GM18507 (cell line): ENCODE results near the gene FBXO42.
"Not testable (repeated sequence)": the region's sequence is repeated elsewhere in the genome, so short reads cannot be mapped to it uniquely, and the experiment has no call there.

ENCODE experiments used
- DNase-seq: peaks from one replicate; pipeline ENCODE4 v3.0.0; 2011; ENCODE audit warnings: low read depth; ENCODE audit not compliant: insufficient read length; ENCODE audit errors: extremely low spot score
- FAIRE-seq: peaks from 2 replicates; lab custom pipeline; 2011; peaks lifted over from hg19 to GRCh38; lab: Jason Lieb, UNC

Gene FBXO42

DNA sequence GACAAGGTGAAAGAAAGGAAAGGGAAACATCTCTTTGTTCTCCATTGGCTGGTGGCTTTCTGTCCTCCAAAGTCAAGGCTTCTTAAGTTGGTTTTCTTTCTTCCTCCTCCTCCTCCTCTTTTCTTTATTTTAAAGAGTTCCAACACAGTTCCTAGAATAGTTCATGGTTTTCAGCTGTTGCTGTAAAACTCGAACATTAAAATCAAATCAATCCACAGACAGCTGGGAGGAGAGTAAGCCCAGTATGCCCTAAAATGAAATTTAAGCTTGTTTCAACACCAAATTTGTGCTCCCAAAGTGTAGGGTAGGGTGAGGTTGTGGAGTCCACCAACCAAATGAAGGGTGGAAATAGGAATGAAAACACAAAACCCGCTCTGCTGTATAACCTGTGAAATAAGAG lies 104.8 kb downstream of the FBXO42 start:
- FAIRE-seq (no peak), DNase-seq (no peak)

DNA sequence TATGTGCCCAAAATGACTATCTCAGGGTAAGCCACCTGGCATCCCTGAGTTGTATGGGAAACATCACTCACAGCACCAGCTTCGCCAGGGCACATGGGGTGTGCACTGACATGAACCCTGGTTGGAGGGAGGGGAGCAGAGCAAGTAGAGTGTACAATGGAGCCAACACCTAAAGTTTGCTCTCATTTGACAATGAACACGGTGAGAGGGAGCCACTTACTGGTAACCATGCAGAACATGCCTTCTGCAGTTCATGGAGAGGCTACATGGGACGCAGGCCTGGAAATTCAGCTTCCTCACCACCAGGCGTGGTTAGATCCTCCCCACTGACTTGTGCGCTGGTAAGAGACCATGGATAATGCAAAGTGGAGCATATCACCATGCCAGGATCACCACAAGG lies 105.3 kb downstream of the FBXO42 start:
- no peak for DNase-seq
- FAIRE-seq = no peak

DNA sequence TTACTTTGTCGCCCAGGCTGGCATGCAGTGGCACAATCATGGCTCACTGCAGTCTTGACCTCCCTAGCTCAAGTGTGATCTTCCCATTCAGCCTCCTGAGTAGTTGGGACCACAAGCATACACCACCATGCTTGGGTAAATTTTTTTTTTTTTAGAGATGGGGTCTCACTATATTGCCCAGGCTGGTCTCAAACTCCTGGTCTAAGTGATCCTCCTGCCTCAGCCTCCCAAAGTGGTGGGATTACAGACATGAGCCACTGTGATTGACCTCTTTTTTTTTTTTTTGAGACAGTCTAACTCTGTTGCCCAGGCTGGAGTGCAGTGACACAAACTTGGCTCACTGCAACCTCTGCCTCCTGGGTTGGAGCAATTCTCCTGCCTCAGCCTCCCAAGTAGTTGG lies 106.0 kb downstream of the FBXO42 start:
- not testable (repeated sequence) for DNase-seq, FAIRE-seq

DNA sequence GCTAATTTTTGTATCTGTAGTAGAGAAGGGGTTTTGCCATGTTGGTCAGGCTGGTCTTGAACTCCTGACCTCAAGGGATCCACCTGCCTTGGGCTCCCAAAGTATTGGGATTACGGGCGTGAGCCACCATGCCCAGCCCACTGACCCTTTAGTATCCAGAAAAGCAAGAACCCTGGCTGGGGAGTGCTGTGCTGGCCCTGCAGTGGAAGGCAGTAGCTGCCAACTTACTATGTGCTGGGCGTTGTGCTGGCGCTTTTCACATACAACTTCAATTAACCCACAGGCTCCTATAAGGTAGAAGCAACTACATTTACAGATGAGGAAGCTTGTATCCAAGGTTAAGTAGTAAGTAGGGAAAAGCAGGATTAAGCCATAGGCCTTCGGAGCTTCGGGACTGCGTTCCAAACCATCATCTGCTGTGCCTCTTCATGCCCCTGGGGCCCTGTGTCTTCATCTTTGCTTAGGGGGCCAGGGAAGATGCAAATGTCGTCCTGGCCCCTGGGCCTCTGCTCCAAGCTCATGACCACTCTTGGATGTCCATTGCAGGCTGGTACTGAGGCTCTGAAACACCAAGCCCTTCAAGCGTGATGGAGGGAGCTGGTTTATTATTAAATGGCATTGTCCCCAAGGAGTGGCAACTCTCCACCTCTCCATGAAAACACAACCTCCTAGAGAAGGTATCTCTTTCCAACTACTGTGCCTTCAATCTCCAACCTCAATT lies 106.6 kb downstream of the FBXO42 start:
- no peak for FAIRE-seq
- DNase-seq = no peak

DNA sequence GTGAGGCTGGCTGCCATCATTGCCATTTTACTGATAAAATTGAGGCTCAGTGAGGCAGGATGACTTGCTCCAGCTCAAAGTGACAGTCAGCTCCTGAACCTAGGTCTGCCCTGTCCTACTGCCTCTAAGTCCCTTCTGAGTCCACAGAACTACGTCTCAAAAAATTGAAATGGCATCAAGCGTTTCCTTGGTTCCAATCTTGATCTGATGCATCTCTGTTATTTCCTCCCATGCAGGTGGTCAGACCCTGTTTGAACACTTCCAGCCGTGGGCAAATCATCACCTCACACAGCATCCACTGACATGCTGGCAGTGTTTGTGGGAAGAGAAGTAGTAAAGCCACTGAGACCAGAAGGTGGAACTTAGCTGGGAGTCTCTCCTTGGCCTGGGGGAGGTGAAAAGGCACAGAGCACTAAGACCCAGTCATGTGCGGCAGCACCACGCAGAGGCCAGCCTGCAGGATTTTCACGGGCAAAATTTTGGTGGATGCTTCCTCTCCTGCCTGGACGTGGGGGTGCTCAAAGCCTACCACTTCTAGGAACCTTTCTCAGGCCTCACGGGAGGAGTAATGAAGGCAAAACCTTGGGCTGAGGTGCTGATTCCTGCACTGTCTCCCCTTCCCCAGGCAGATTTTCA lies 107.5 kb downstream of the FBXO42 start:
- FAIRE-seq = no peak

DNA sequence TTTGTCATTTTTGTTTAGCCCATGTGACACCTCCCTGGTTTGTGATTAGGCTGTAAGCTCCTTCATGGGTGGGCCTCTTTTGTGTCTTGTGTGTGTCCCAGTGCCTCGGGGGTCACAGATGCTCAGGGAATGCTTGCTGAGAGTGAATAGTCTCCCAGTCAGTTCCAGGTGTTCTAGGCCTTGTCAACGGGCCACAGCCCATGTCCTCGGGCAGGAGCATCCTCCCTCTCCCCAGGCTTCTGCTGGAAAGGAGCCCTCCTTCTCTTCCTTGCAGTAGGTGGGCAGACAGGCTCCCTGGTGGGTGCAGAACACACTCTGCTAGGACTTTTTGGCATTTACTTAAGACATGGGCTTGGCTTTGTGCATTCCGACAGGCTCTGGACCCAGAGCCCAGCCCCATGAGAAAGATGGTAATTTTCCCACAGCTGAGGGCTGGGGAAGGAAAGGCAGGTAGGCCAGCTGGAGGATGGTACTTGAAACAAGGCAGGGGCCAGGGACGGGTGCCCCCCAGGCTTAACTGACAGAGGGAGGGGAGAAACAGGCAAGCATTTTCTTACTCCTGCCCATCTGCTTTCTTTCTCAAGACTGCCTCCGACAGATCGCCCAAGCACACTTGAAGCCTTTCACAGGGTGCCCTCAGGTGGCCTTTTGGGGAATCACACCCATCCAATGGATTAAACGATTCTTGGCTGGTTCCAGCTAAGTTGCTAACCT lies 108.2 kb downstream of the FBXO42 start:
- FAIRE-seq (peak; percentile 84), DNase-seq (no peak)

More for the DNA sequence above, 107.5 kb downstream of the FBXO42 start:
- no peak for DNase-seq

DNA sequence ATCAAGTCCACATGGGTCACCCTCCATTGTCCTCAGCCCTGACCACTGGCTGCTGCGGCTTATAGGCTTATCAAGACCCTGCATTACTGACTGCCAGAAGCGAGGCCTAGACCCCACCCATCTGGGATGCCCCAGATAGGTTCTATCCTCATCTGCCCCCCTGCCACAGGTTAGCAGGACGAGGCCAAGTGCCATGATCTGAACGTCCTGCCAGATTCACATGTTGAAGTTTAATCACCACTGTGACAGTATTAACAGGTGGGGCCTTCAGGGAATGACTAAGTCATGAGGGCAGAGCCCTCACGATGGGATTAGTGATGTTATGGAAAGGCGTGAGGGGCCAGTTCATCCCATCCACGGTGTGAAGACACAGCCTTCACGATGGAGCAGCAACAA lies 109.1 kb downstream of the FBXO42 start:
- FAIRE-seq (no peak), DNase-seq (no peak)

DNA sequence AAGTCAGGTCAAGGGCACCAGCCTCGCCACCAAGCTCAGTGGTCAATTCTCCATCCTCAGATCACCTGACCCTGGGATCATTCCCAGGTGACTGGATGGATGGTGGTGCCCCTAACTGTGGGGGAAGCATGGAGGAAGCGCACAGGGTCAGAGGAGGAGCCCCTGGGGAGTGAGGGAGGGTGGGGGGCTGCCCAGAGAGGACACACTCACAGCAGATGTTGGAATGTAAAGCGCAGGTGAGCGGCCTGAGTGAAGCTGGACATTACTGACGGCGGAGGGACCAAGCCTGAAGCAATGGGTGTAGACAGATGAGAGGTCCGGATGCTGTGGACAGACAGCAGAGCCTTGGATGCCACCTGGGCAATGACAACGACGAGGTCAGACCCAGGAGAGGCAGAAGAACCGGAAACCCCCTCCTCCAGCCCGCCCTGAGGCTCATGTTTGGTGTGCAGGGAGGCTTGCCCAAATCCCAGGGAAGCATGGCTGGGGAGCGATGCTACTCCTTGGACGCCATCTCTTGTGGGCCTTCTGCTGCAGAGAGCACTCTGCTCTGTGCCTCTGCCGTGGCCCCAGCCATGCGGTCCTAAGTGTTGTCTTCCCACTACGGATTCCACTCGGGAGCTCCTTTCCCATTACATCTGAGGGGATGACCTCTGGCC lies 109.6 kb downstream of the FBXO42 start:
- FAIRE-seq (no peak), DNase-seq (no peak)

DNA sequence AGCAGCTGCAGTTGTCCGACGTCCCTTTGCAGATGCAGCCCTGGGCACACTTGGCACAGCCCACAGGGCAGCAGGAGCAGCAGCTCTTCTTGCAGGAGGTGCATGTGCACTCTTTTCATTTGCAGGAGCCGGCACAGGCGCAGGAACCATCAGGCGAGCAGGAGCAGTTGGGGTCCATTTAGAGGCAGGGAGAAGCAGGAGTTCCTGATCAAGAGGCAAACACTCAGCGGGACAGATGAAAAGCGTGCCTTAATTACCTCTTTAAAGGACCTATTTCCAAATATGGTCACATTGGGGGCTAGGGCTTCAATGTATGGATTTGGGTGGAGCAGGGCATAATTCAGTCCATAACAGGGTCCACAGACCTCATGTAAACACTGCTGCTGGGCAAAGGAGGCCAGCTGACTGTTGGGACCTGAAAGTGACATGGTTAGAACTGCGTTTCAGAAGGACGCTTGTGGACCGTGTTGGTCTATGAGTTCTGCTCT lies 111.0 kb downstream of the FBXO42 start:
- DNase-seq (no peak), FAIRE-seq (no peak)

DNA sequence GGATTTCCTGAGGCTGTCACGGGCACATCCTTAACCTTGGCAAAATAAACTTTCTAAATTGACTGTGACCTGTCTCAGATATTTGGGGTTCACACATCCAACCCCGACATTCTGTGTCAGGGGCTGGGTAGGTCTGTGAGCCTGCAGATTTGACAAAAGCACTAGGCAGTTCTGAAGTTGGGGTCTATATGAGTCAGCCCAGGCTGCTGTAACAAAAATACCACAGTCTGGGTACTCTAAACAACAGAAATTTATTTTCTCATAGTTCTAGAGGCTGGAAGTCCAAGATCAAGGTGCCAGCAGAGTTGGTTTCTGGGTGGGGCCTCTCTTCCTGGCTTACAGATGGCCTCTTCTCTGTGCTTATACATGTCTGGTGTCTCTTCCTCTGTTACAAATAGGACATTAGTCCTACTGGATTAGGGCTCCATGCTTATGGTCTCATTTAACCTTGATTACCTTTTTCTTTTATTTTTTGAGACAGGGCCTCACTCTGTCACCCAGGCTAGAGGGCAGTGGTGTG lies 112.2 kb downstream of the FBXO42 start:
- FAIRE-seq (no peak), DNase-seq (no peak)

DNA sequence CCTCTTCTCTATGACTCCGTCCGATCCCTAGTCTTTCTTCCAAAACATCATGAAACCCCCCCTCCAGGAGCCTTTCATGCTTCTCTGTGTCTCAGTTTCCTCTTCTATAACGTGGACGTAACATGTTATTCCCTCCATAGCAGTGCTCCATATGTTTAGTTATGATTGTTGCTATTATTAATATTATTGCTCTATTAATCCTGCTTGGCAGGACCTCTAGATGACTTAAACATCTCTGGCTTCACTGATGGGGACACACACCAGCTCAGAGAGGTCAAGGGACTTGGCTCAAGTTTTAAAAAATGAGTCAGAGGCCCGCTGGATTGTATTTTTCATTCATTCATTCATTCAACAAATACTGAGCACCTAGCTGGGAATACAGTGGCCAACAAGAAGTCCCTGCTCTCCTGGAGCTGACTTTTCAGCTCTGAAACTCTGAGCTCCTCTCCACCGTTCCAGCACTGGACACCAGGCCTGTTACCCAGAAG lies 114.9 kb downstream of the FBXO42 start:
- FAIRE-seq = no peak
- no peak for DNase-seq

DNA sequence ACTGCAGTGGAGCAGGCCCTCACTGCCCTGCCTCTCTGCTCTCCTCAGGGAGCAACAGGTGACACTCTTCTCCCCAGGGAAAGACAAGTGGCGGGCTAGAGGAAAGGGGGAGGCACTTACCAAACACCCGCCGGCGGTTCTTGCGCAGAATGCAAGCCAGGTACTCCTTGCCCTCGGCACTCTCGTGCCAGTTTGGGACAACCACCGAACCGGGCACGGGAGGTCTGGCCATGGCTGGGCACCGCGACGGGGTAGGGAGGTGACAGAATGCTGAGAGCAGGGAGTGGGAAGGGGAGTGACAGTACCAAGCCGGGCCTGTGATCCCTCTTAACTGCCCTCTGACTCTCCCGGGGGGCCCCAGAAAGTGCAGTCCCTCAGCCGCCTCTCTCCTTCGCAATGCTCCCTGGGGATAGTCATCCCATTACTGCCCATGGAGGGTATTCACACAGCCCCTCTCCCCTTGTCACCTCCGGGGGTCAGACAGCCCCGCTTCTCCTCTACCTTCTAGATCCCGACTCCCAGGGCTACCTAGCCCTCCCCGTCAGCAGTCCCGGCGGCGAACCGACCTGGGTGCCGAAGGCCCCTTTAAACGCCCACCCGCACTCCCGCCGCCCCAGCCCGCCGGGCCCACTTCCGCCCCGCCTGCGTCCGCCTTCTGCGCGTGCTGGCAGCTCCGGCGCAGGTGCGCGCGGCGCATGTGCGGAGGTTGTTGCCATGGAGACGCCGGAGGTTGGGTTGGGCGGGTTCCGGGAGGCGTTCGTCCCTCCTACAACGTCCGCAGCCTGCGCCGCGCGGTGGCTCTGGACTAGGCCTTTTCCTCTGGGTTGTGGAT lies 115.6 kb downstream of the FBXO42 start, which contains the start of gene CPLANE2:
TSS of gene CPLANE2 (minus strand) at position 673 of the 832 bp plus-strand sequence. CDS start at position 232, 441 bp downstream.
- DNase-seq = peak; percentile 96
- FAIRE-seq = peak; percentile 96

DNA sequence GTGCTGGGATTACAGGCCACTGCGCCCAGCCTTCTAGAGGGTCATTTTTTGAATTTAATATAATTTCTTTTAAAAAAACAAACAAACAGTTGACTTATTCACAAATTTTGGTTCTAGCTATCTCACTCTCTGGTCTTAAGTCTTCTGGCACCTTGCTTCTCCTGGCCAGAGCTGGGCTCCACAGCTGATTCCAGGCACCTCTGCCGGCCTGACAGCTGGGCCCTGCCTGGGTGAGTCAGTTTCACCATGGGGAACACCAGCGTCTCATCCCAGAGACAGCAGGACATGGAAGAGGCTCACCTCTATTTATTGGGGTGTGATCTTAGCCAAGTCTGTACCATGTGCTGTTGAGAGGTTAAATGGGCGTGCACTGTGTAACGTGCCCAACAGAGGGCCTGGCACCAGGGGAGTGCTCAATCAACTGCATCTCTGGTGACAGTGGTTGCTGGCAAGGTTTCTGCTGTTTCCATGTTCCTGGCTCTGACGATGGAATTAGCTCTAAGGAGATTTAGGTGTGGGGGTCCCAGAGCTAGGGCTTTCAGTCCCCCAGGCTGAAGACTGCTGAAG lies 116.3 kb downstream of the FBXO42 start:
- FAIRE-seq = no peak
- DNase-seq = no peak

DNA sequence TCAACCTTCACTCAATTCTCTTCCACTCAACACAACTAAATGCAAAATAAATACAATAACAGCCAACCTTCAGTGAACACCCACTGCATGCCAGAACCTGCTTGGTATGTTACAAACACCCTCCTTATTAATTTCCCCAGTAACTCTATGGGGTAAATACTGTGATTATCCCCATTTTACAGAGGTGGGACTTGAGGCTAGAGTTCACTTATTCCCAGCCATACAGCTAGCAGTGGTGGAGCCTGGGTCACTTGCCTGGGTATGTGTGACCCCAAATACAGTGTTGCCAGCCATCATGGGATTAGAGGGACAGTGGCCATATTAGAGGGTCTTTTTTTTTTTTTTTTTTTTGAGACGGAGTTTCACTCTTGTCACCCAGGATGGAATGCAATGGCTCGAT lies 116.9 kb downstream of the FBXO42 start:
- FAIRE-seq (no peak), DNase-seq (no peak)

DNA sequence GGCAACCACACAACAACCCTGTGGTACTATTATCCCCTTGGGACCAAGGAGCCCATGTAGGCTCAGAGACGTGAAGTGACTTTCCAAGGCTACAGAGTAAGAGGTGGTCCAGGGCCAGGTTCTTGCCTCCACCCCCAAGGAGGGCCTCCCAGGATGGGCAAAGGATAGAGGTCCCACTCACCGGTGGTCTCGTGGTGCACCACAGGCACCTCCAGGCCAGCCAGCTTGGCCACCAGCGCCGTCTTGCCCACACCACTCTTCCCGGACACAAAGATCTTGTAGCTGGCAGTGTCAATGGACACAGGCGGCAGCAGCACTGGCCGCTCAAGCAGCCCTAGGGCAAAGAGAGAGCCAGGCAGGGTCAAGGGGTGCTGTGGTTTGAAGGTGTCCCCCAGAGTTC lies 118.8 kb downstream of the FBXO42 start:
- FAIRE-seq = no peak
- no peak for DNase-seq

DNA sequence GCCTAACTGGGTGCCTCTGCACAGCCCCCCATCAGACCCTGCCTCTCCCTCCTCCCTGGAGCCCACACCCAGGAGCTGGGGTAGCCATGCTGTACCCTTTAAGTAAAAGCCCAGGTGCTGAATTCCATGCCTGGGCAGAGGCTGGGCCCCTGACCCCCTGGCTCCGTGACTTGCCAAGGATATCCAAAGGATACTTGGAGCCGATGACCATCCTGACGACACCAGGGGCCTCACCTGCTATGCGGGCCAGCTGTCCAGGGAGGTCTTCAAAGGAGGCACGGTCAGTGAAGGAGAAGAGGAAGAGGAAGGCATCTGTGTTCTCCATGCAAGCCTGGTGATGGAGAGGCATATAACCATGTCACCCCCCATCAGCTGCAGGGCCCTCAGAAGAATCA lies 120.0 kb downstream of the FBXO42 start:
- no peak for FAIRE-seq

DNA sequence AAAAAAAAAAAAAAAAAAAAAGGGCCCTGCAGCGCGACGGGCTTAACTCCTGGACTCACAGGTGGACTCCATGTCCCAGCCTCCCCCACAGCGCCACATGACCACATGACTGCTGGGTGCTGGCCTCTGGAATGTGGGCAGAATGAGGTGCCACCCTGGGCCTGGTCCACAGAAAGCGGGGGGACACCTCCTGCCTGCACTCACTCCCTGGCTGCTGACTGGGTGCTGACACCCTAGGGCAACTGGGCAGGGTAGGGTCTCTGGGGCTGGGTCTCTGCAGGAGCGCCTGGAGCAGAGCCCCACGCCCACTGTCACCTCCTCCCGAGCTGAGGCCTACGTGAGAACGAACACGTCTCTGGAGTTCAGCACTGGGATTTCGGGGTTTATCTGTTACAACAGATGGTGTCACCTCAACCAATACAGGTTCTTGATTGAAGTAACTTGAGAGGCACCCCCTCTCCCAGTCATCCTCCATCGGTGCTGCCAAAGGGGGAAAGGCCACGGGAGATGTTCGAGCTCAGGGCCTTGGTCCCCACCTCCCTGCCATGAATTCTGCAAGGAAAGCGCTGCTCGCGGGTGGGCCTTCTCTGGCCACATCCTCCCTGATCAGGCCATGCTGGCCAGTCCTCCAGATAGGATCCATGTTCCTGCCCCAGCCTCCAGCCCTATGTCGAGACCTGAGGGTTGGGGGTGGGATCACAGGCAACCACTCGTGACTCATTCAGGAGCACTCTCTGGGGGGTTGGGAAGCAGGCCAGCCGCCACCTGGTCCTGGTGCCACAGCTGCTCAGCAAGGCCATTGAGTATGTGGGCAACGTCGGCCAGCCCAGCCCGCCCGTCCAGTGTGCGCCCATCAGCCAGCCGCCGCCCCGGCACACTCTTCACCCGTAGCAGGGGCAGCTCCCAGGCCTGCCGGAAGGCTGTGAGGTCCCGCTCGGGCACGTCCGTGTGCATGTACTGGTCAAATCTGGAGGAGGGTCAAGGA lies 120.7 kb downstream of the FBXO42 start:
- no peak for FAIRE-seq
- no peak for DNase-seq

More for the DNA sequence above, 120.0 kb downstream of the FBXO42 start:
- DNase-seq = no peak
